PFSK-1 (cell line): ENCODE results near the gene NRARP.

ENCODE experiments used
- FOXP2 ChIP-seq: optimal IDR thresholded peaks from 2 replicates; pipeline ENCODE3; 2011; ENCODE audit warnings: borderline replicate concordance, control low read depth, inconsistent platforms; ENCODE audit not compliant: insufficient read depth; ENCODE audit errors: extremely low read length, extremely low read depth
- POLR2AphosphoS5 ChIP-seq: IDR thresholded peaks from 2 replicates; pipeline ENCODE4 v1.6.1; 2012; ENCODE audit warnings: low read depth, mild to moderate bottlenecking, control low read depth, low read length, moderate library complexity
- REST ChIP-seq, 2 experiments: IDR thresholded peaks; 2 replicates each; pipeline versions ENCODE4 v1.6.1 to v1.8.0; 2011 to 2012; ENCODE audit warnings: low read depth in 2 of 2, low read length in 2 of 2, control low read depth in 1 of 2, inconsistent platforms in 1 of 2, mild to moderate bottlenecking in 1 of 2, moderate library complexity in 1 of 2; ENCODE audit not compliant: insufficient read depth in 1 of 2
- SIN3A ChIP-seq: IDR thresholded peaks from 2 replicates; pipeline ENCODE4 v1.6.1; 2012; ENCODE audit warnings: mild to moderate bottlenecking, low read length, moderate library complexity, borderline replicate concordance; ENCODE audit not compliant: insufficient read depth
- TAF1 ChIP-seq: IDR thresholded peaks from 2 replicates; pipeline ENCODE4 v1.6.1; 2012; ENCODE audit warnings: low read length, control low read depth, borderline replicate concordance; ENCODE audit not compliant: insufficient read depth

NRARP gene

GRCh38 chr9:137266162-137266527, 35.9 kb downstream of the NRARP start:
- TF ChIP-seq SIN3A (no peak), FOXP2 (no peak), REST (IDR thresholded peaks at IDR 0.05; ENCODE audit: insufficient read depth in 1 of 2, low read depth in 2 of 2, low read length in 2 of 2) (no peak), TAF1 (no peak), POLR2AphosphoS5 (no peak)

DNA sequence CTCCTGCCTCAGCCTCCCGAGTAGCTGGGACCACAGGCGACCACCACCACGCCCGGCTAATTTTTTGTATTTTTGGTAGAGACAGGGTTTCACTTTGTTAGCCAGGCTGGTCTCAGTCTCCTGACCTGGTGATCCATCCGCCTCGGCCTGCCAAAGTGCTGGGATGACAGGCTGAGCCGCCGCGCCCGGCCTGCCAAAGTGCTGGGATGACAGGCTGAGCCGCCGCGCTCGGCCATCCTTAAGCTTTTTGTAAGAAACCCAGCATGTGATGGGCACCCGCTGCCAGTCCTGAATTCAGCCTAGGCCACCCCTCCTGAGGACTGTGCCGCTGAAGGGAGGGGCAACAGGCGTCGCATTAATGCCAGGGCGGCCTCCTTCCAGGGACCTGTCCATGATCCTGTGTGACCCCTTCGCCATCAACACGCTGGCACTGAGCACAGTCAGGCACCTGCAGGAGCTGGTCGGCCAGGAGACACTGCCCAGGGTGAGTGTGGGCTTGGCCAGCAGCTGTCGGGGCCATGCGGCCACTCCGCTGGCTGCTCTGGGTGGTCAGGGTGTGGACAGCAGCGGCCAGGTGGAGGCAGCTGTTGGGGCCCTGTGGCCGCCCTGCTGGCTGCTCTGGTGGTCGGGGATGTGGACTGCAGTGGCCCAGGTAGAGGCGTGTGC, 36.4 kb downstream of the NRARP start:
- no peak for TF ChIP-seq SIN3A
- no peak for TF ChIP-seq REST (IDR thresholded peaks at IDR 0.05; ENCODE audit: insufficient read depth in 1 of 2, low read depth in 2 of 2, low read length in 2 of 2)
- no peak for TF ChIP-seq TAF1
- TF ChIP-seq FOXP2: no peak
- TF ChIP-seq POLR2AphosphoS5: no peak

DNA sequence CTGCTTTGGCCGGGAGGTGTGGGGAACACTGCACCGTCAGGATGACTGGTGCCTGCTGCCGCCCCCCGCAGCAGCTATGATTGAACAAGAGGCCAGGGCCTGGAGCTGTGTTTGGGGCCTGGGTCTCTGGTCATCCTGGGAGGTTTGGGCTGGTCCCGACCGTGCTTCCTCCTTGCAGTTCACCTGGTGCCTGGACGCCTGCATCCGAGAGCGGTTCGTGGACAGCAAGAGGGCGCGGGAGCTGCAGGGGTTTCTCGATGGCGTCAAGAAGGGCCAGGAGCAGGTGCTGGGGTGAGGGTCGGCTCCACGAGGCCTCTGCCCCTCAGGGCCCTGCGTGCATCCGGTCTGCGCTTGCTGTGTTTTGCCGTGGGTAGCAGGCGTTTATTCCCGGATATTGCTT, 38.0 kb downstream of the NRARP start:
- TF ChIP-seq FOXP2 (no peak), REST (IDR thresholded peaks at IDR 0.05; ENCODE audit: insufficient read depth in 1 of 2, low read depth in 2 of 2, low read length in 2 of 2) (no peak), POLR2AphosphoS5 (no peak), TAF1 (no peak), SIN3A (no peak)

GRCh38 chr9:137263506-137263905, 38.6 kb downstream of the NRARP start:
- TF ChIP-seq REST (IDR thresholded peaks at IDR 0.05; ENCODE audit: insufficient read depth in 1 of 2, low read depth in 2 of 2, low read length in 2 of 2) (no peak), FOXP2 (no peak), SIN3A (no peak), TAF1 (no peak), POLR2AphosphoS5 (no peak)

DNA sequence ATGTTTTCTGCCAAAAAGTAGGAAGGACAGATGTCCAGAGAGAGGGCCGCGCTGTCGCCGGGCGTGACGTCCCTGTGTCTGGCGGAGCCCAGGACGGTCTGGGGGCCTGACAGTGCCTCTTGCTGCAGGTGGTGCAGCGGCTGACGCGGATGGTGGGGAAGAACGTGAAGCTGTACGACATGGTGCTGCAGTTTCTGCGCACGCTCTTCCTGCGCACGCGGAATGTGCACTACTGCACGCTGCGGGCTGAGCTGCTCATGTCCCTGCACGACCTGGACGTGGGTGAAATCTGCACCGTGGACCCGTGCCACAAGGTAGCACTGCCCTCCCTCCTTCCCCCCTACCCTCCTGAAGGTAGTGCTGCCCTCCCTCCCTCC, 39.2 kb downstream of the NRARP start:
- TF ChIP-seq SIN3A (no peak), FOXP2 (no peak), POLR2AphosphoS5 (no peak), REST (IDR thresholded peaks at IDR 0.05; ENCODE audit: insufficient read depth in 1 of 2, low read depth in 2 of 2, low read length in 2 of 2) (no peak), TAF1 (no peak)
